HG03565 (cell line): ENCODE results near the gene RNF26.

Experiments used
- ATAC-seq: cut with Tn5 transposase; IDR thresholded peaks from one replicate; pipeline ENCODE4 v1.9.1; 2021; ENCODE audit warnings: mild to moderate bottlenecking, moderate library complexity; ENCODE audit not compliant: unreplicated experiment

Gene RNF26

GRCh38 chr11:119347940-119348605, 13.7 kb downstream of the RNF26 start:
- ATAC-seq, result no peak

GRCh38 chr11:119350302-119350701, 16.0 kb downstream of the RNF26 start:
- ATAC-seq, result no peak

GRCh38 chr11:119351232-119351631, 16.9 kb downstream of the RNF26 start:
- no peak for ATAC-seq

- no peak for ATAC-seq
Measured at GRCh38 chr11:119352857-119353260, 18.5 kb downstream of the RNF26 start.

- ATAC-seq, result no peak
Measured at GRCh38 chr11:119355091-119355843, 20.9 kb downstream of the RNF26 start.

GRCh38 chr11:119356349-119357031, 22.2 kb downstream of the RNF26 start:
- no peak for ATAC-seq

GRCh38 chr11:119357074-119357473, 22.7 kb downstream of the RNF26 start:
- ATAC-seq, result no peak

GRCh38 chr11:119359365-119360214, 25.3 kb downstream of the RNF26 start:
- ATAC-seq, result no peak

GRCh38 chr11:119361056-119361787, 26.9 kb downstream of the RNF26 start:
- no peak for ATAC-seq

- no peak for ATAC-seq
Measured at GRCh38 chr11:119361941-119362725, 27.8 kb downstream of the RNF26 start.

- ATAC-seq, result no peak
Measured at GRCh38 chr11:119362741-119363080, 28.4 kb downstream of the RNF26 start.

- ATAC-seq, result no peak
Measured at GRCh38 chr11:119363081-119363850, 28.9 kb downstream of the RNF26 start.

- ATAC-seq, result no peak
Measured at GRCh38 chr11:119363851-119364590, 29.7 kb downstream of the RNF26 start.

GRCh38 chr11:119365071-119365591, 30.8 kb downstream of the RNF26 start:
- ATAC-seq, result no peak

- ATAC-seq, result no peak
Measured at GRCh38 chr11:119366690-119367620, 32.6 kb downstream of the RNF26 start.

GRCh38 chr11:119367661-119368120, 33.4 kb downstream of the RNF26 start:
- ATAC-seq, result no peak
